CD4-positive, alpha-beta T cell treated with Interleukin-4 for 4 hours (primary cell): Measurements from ENCODE around the gene RGL4.
"Not testable (repeated sequence)": the region's sequence is repeated elsewhere in the genome, so short reads cannot be mapped to it uniquely, and the experiment has no call there.

Source experiments
- DNase-seq: peaks from one replicate; pipeline ENCODE4 v3.0.0-alpha.2; 2020

The RGL4 gene

DNA sequence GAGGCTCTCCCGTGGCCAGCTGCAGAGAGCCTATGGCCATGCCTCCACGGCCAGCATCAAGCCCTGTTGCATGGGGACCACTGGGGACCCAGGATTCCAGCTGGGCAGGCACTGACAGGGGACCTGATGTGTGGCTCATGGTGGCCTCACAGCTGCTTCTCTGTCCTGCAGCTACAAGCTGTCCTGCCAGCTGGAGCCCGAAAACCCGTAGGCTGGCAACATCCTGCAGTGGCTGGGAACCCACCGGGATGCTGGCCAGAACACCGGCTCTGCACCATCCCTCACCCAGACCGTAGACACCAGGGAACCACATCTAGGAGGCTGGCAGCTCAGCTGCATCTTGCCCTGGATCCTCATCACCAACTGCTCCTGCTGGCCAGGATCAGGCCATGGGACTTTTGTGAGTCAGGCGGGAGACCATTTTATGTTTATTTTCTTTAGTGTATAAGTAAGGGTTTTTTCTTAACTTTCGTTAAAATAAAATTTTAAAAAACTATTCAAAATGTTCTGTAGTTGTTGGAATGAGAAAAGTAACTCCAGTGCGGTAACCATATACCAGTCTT lies 7.9 kb downstream of the RGL4 start:
- DNase-seq, result no peak

DNA sequence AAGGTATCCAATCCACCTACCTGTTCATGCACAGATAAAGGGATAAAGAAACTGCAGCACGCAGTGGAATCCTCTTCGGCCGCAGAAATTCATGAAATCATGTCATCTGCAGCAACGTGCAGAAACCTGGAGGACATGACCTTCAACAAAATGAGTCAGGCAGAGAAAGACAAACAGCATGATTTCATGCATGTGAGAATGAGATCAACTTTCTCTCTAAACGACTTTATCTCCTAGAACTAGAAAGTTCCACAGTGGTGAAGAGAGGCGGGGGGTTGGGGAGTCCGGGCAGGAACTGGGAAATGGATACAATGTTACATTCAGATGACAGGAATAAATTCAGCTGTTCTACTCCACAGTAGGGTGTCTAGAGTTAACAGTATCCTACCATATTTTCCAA lies 9.9 kb downstream of the RGL4 start:
- DNase-seq, result no peak

DNA sequence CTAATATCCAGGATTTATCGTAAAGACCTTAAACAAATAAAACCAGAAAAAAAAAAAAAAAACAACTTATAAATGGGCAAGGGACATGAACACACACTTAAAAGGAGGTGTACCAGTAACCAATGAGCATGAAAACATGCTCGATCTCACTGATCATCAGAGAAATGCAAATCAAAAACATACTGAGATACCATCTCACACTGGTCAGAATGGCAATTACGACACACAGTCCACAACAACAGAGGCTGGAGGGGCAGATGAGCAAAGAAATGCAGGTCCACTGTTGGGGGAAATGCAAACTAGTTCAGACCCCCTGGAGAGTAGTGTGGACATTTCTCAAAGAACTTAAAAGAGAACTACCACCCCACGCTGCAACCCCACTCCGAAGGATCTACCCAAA lies 13.2 kb downstream of the RGL4 start:
- DNase-seq, result no peak

DNA sequence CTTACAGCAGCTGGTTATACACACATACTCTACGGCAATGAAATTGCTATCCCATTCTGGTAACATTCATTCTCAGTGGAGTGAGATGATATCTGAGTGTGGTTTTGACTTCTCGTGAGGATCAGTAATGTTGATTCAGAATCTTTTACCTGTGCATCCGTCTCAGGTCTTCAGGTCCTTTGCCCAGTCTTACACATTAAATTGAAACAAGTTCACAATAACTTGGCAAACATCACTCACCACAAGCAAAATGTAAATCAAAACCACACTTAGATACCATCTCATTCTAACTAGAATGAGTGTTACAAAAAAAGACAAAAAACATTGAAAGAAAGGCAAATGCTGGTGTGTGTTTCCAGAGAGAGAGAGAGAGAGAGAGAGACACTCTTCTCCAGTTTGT lies 14.0 kb downstream of the RGL4 start:
- DNase-seq, result peak; percentile 37

DNA sequence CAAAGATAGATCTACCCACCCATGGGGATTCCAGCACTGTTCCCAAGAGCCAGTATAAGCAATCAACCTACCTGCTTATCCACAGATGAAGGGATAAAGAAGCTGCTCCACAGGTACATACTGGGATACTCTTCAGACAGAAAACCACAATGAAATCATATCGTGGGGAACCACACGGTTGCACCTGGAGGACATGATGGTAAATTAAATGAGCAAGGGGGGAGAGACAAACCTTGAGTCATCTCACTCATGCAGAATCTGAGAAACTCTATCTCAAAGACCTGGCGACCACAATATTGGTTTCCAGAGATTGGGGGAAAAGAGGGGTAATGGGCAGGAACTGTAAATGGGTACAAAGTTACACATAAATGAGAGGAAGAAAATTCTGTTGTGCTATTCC lies 14.5 kb downstream of the RGL4 start:
- peak; percentile 27 for DNase-seq

DNA sequence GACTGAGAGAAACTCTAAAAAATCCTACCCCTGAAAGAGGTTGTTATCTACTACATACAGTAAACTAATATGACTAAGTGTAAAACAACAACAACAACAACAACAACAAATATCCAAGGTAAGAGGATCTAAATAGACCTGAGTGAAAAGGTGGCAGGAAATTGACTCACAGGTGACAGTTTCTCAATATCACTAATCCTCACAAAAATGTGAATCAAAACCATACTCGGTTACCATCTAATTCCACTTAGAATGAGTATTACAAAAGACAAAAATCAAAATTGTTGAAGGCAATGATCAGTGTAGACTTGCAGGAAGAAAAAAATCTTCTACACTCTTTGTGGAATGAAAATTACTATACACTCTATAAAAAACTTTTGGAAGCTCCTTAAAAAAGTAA lies 17.5 kb downstream of the RGL4 start:
- no peak for DNase-seq

DNA sequence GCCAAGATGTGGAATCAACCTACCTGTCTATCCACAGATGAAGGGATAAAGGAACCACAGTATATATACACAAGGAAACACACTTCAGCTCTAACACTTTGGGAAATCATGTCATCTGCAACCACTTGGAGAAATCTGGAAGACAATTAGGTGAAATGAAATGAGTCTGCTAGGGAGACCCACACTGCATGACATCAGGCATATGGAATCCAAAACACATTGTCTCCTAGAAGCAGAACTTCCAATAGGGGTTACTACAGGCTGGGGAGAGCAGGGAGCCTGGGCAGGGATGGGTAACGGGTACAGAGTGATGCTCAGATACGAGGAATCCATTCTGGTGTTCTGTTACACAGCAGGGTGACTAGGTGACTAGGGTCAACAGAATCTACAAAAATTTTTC lies 18.3 kb downstream of the RGL4 start:
- no peak for DNase-seq

DNA sequence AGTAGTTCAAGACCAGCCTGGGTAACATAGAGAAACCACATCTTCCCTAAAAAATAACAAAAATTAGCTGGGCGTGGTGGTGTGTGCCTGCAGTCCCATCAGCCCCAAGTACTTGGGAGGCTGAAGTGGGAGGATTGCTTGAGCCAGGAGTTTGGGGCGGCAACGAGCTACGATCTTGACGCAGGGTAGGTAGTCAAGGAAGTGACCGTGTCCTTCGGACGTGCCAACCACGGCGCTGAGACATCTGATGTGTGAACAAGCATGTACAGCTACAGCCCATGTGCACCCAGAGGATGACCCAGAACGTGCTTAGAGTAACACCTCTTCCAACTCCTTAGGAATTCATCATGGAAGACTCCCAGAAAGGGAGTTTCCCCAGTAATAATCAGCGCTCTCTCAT lies 21.4 kb downstream of the RGL4 start:
- DNase-seq, result no peak

DNA sequence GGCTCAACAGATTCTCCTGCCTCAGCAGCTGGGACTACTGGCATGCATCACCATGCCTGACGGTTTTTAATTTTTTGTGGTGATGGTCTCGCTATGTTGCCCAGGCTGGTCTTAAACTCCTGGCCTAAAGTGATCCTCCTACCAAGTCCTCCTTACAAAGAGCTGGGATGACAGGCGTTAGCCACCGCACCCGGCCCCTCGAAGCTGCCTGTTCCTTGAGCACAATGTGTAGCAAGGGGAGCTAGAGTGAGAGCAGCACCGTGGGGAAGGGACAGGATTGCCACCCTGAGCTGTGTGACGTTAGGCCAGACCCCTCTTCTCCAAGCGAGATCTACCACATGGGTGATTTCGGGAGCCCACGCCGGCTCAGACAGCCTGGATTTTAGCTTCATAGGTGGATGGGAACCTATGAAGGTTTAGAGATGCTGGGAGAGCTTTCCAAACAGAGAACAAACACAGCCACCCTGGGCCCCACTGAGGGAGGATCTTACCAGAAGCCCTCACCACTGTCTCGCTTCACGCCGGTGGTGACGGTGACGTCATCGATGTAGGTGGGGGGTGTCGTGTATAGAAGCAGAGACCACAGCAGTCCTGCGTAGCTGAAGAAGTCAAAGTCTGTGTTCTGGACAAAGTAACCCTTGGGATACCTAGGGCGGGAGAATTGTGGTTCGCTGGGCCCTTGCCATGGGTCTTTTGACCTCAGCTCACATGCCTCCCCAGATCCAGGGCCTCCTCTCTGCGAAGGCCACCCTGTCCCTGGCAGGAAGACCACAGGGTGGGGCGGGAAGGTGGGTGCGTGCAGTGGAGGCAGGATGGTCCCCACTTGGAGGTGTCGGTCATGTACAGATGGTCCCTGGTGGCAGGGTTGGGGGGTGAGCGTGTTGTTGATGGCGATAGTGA lies 23.1 kb downstream of the RGL4 start:
- DNase-seq, result no peak

DNA sequence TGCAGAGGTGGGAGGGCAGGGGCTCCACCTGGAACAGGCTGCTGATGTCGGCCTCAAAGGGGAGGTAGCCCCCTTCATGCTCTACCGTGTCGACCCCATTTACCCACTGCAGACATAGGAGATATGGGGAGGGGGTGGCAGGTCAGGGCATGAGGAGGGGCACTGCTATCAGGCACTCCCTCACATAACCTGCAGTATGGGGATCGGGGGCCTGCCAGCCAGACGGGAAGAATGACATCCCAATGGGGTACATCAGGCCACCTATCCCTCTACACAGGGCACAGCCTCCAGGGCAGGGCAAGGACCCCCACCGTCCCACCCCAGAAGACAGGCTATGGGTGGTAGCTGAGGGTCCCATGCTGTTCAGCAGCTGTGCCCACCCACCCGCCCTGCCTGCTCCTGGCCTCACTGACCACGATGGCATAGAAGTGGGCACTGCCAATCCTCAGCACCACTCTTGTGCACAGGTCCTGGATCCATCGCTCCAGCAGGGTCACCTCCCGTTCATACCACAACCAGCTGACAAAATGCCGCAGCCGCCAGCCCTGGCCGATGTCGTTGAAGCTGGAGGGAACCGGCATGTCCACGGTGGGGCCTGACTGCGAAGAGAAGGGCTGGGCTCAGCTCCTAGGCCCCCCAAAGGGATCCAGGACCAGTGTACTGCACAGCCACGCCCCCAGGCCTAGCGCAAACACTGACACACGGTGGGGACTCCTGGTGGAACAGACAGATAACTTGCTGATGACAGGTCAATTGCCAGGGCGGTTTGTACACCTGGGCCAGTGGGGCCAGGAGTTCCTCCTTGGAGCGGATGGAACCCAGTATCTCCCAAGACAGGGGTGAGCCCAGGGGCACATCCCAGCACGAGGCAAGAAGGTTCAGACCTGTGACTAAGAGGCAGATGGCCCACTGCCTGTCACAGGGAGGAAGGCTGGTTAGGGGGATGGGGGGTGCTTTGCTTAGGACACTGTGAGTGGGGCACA lies 24.1 kb downstream of the RGL4 start:
- no peak for DNase-seq

DNA sequence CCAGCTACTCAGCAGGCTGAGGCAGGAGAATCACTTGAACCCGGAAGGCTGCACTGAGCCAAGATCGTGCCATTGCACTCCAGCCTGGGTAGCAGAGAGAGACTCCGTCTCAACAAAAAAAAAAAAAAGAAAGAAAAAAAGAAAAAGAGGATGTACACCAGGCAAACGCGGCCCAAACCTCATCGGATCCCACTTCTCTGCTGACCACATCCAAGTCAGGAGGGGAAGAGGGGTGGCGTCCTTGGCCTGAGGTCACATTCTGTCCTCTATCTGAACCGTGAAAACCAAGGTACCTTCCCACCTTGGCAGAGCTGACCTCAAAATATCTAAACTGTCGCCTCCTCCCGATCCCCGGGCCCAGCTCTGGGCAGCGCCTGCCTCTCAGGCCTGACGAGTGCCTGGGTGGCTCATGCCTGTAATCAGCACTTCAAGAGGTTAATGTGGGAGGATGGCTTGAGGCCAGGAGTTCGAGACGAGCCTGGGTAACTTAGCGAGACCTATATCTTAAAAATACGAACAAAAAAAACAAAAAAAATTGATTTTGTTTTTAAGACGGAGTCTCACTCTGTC lies 25.1 kb downstream of the RGL4 start:
- DNase-seq, result no peak

DNA sequence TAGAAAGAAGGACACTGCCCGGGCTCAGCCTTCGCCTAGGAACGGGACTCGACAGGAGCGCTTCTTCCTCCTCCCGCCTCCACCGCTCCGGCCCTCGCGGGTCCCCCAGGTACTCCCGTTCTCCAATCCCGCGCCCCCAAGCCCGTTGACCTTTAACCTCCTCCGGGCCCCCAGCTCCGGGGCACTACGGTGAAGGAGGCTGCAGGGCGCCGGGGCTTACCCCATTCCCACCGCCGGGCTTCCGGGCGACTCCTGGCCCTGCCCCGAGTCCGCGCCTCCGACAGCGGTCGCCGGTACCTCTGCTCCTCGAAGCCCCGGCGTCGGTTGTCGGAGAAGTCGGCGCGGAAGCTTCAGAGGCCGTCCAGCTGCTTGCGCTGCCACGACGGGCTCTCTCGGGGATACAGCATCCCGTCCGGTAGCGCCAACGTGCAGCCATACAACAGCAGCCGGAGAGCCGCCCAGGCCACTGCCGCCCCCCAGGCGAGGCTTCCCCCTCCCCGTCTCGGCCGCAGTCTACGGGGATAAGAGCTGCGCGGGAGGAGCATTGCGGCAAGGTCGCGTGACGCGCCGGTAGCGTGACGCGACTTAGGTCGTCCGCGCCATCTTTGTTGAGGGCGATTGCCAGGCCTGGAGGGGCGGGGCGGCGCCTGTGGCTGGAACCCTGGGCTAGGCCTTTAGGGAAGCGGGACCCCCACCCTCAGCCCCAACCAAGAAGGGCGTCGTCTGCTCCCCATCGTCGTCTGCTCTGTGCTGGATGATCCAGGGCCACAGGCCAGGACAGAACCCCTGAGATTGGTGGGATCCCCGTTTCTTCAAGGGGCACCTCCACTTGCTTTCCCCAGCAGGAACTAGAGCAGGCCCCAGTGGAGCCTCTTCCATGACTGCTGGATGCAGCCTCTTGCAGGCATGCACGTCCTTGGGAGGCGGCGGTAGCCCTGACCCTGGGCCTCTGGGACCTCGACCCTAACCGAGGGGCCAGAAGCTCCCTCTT lies 26.3 kb downstream of the RGL4 start:
- DNase-seq, result peak; percentile 79

DNA sequence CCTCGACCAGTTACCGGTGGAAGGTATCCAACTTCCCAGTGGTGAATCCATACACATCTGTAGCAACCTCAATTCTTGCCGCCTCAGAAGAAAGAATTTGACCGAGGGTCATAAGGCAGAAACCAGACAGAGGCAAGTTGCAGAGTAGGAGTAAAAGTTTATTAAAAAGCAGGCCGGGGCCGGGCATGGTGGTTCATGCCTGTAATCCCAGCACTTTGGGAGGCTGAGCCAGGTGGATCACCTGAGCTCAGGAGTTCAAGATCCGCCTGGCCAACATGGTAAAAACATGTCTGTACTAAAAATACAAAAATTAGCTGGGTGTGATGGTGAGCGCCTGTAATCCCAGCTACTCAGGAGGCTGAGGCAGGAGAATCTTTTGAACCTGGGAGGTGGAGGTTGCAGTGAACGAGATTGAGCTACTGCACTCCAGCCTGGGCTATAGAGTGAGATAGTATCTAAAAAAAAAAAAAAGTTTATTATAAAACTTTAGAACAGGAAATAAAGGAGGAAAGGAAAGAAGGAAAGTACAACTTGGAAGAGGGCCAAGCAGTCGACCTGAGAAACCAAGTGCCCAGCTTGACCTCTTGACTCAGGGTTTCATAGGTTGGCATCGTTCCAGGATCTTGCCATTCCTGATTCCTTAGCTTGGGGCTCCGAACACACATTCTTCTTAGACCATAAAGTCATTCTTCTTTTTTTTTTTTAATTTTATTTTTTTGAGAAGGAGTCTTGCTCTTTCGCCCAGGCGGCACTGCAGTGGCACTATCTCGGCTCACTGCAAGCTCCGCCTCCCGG lies 27.8 kb downstream of the RGL4 start:
- no peak for DNase-seq

DNA sequence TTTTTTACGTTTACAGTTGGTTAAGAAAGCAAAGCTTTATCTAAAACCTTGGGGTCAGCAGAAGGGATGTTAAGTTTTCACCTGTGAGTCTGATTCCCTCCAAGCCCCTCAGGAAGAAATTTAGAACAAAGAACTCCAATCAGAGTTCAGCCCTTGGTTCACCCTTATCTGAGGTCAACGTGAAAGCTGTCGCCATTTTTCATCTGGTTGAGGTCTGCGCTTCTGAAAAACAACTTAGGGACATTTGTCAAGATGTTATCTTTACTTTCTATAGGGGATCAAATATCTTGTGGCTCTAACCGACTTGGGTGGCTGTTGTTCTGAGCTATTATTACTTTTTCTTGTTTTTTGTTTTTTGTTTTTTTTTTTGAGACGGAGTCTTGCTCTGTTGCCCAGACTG lies 30.0 kb downstream of the RGL4 start:
- no peak for DNase-seq

DNA sequence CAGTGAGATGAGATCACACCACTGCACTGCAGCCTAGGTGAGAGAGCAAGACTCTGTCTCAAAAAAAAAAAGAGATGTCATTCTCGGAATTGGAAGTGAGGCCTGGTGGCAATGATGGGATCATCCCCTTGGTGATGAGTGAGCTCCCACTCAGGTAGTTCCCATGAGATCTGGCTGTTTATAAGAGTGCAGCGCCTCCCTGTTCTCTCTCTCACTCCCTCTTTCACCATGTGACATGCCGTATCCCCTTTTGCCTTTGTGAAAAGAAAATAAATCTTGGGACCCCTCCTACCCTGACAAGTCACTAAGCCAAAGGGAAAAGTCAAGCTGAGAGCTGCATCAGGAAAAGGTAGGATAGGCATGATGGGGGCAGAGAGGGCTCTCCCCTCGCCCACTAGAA lies 31.3 kb downstream of the RGL4 start:
- no peak for DNase-seq

DNA sequence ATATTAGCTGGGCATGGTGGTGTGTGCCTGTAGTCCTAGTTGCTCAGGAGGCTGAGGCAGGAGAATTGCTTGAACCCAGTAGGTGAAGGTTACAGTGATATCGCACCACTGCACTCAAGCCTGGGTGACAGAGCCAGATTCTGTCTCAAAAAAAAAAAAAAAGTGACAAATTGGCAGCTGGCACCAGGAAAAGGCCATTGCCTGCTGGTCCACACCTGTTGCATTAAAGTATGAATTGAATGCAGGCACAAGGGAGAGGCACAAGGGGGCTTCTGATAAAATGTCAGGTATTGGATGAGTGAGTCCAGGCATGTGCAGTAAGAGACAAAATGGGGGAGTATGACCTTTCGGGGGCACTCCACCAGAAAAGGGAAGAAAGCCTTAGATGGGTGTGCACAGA lies 31.9 kb downstream of the RGL4 start:
- no peak for DNase-seq

DNA sequence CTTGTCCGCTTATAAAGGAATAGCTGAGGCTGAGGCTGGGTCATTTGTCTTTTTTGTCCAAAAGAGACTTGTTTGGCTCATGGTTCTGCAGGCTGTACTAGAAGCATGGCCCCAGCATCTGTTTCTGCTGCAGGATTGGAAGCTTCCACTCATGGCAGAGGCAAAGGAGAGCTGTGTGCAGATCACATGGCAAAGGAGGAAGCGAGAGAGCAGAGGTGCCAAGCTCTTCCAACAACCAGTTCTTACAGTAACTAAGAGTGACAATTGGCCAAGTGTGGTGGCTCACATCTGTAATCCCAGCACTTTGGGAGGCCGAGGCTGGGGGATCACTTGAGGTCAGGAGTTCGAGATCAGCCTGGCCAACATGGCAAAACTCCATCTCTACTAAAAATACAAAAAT lies 37.3 kb downstream of the RGL4 start:
- not testable (repeated sequence) for DNase-seq

DNA sequence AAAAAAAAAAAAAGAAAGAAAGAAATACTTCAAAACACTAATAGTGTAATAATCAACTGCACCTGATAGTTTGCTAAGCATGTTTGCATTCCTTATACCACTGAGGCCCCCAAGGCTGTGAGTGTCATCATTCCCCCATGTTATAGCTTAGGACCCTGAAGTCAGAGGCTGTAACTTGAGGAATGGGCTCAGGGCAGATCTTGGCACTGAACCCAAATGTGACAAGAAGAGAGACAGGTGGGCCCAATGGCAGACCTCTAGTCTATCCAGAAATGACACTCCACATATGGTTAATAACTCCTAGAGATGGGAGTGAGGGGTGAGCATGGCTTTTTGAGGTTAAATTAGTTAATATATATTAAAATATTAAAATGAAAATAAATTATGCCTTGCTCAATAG lies 46.9 kb downstream of the RGL4 start:
- DNase-seq, result no peak

DNA sequence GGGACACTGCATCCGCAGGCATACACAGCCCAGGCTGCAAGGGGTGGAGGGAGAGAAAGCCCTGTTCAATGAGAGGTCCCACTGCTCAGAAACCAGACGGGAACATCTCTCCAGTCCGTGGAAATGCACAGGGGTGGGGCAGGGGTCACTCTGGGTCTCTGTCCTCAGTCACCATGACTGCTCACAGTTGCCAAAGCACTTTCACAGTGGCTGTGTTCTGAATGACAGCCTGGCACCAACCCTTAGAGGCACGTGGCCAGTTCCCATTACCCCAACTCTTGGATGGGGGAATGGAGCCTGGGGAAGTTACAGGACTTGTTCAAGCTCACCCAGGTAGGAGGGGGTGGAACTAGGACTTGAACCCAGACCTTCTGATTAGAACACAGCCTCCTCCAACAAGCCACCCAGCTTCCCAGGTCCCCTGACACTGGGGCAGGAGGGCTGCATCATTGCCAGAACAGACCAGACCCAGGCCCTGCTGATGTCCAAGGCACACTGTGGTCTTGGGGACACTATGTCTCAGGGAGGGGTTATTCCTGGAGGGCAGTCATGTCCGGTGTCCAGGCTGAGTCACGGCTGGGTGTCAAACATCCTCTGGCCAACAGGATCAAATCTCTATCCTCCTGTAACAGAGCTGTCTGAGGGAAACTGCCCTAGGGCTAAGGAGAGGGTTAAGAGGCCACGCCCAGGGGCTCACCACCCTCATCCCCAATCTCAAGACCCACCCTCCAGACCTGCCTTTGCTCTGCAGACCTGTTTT lies 51.9 kb downstream of the RGL4 start:
- no peak for DNase-seq

DNA sequence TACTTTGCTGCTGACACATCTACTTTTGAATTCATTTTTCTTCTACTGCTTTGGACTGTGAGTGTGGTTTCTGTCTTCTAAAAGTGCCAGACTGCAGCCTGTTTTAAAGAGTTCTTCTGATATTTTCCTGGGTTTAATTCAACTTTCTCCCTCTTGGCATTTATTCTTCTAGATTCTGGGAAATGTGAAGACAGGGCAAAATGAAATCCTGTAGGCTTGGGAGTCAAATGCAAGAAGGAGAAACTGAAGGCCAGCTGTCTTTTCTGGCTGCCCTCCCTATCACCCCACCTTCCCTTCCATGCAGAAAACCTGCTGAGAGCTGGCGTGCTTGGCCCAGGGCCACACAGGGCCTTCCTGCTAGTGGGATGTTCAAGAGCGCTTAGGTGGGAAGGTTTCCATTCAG lies 52.5 kb downstream of the RGL4 start:
- DNase-seq, result no peak
